HUES48 (cell line): ENCODE data around the gene TUBGCP3.

Source experiments
- H3K27ac ChIP-seq: one replicate; pipeline ENCODE4 v1.7.0; 2013; ENCODE audit warnings: low read depth, low read length, inconsistent platforms
- H3K27me3 ChIP-seq: 2 replicates; pipeline ENCODE4 v1.6.1; 2013; ENCODE audit warnings: mild to moderate bottlenecking, low read length; ENCODE audit not compliant: control insufficient read depth, insufficient read depth
- H3K36me3 ChIP-seq: 2 replicates; pipeline ENCODE4 v1.6.1; 2013; ENCODE audit warnings: low read length; ENCODE audit not compliant: control insufficient read depth, insufficient read depth
- H3K4me1 ChIP-seq: 2 replicates; pipeline ENCODE4 v1.6.1; 2013; ENCODE audit warnings: mild to moderate bottlenecking, low read length; ENCODE audit not compliant: control insufficient read depth, insufficient read depth
- H3K4me3 ChIP-seq: 2 replicates; pipeline ENCODE4 v1.5.1; 2013; ENCODE audit warnings: mild to moderate bottlenecking, low read depth, low read length
- H3K9ac ChIP-seq: 2 replicates; pipeline ENCODE4 v1.6.1; 2013; ENCODE audit warnings: mild to moderate bottlenecking, low read depth, low read length, moderate library complexity
- H3K9me3 ChIP-seq: 2 replicates; pipeline ENCODE4 v1.6.1; 2013; ENCODE audit warnings: low read length; ENCODE audit not compliant: control insufficient read depth, insufficient read depth

Gene TUBGCP3

DNA sequence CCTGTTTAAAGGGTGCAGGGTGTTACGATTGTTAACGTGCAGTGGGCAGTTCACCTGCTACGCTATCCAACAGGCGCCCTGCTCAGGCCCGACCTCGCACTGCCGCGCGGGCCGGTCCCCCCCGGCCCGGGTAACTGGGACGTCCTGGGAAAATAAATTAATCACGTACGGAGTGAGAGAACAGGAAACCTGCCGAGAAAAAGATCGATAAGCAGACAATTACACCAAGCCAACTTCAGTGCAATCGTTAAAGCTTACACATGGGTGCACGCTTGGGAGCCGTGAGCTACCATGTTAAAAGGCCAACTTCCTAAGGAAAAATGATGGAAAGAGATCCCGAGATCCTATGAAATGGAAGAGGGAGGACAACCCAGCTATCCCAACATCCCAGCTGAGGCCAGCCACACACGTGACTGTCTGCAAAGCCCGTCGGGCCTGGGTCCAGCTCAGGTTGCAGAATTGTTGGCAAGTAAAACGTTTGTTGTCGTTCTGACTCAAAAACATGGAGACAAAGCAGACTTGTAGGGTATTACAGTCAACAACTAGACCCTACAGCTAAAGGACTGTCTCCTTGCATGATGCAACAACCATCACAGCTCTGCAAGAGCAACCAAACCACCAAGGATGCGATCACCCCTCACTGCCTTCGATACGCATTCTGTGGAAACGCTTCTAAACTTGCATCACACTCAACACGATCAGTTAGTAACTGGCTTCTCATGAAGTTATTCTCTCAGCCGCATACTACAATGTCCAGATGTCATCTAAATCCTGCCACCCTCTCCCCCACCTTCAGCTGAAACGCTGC, 741 bp upstream of the TUBGCP3 start:
- Histone ChIP-seq H3K36me3 (no peaks in the 10 kb centered on the region), H3K4me1 (peaks cover 9% of the 10 kb centered on the region), H3K27me3 (no peaks in the 10 kb centered on the region; the same call in 1 of the 2 replicates), H3K4me3 (peak overlapping the region; percentile 80), H3K27ac (peak overlapping the region; percentile 93), H3K9me3 (no peaks in the 10 kb centered on the region), H3K9ac (peak overlapping the region; percentile 94)

- Histone ChIP-seq H3K4me3 (peak overlapping the region; percentile 80), H3K27ac (peak overlapping the region; percentile 93), H3K36me3 (no peaks in the 10 kb centered on the region), H3K9ac (peak overlapping the region; percentile 94), H3K9me3 (no peaks in the 10 kb centered on the region), H3K4me1 (peaks cover 9% of the 10 kb centered on the region), H3K27me3 (no peaks in the 10 kb centered on the region; the same call in 1 of the 2 replicates)
These were observed 665 bp downstream of the TUBGCP3 start for GRCh38 chr13:112587212-112587763.

DNA sequence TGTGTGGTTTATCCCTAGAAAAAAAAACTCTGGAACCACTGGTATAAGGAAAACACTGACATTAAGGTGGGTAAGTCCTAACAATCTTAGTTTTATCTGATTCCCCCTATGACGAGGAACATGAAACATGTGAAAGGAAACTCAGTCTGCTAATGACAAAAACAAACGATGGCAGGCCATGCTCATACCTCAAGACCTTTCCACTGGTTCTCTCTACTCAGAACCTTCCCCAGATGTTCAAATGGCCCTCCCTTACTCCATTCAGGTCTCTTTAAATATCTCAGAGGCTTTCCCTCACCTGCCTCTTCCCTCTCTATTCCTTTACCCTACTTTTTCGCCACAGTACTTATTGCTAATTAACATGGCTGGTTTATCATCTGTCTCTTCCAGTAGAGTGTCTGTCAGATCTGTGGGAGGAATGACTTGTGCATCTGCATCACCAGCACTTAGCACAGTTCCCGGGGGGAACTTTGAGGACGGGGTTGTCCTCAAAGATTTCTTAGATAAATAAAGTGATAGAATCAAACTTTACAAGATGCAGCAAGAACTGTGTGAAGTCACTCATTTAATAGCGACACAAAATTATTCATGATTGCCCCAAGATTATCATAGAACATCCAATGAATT, 1.5 kb downstream of the TUBGCP3 start:
- H3K27me3 ChIP-seq, result no peaks in the 10 kb centered on the region; the same call in 1 of the 2 replicates
- no peak overlapping the region for H3K27ac ChIP-seq
- no peaks in the 10 kb centered on the region for H3K9me3 ChIP-seq
- no peak overlapping the region for H3K9ac ChIP-seq
- no peaks in the 10 kb centered on the region for H3K36me3 ChIP-seq
- peak overlapping the region; percentile 80 for H3K4me3 ChIP-seq
- H3K4me1 ChIP-seq, result peaks cover 9% of the 10 kb centered on the region

DNA sequence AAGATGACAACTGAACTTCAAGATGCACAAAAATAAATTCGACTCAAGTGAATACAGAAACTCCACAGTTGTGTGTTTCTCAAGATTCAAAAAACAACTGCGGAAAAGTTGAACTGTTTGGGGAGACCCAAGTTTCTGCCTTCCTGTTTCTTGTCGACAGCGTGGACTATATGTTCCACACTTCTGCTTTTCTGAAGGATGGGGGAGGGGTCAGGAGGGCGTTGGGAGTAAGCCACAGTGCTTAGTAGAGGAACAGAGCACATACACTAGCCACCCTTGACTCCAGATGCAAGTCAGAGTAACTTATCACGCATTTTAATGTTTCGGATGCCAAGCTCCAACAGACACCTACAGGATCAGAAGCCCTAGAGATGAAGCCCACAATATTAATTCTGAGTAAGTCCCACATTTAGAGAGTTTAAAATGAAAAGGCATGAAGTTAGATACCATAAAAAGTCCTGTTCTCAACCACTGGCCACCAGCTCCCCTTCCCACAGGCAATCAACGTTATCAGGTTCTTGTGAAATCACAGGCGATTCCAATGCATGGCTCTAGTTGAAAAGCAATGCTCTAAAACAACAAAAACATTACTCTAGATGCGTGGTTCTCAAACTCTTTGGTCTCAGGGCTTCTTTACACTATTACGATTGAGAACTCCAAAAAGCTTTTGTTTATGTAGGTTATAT, 4.2 kb downstream of the TUBGCP3 start:
- Histone ChIP-seq H3K9me3 (no peaks in the 10 kb centered on the region), H3K27me3 (no peaks in the 10 kb centered on the region; the same call in 1 of the 2 replicates), H3K4me1 (peaks cover 7% of the 10 kb centered on the region), H3K4me3 (no peak overlapping the region), H3K27ac (no peak overlapping the region), H3K9ac (no peak overlapping the region), H3K36me3 (no peaks in the 10 kb centered on the region)

GRCh38 chr13:112582263-112582662, 5.7 kb downstream of the TUBGCP3 start:
- H3K27me3 ChIP-seq, result no peaks in the 10 kb centered on the region
- no peak overlapping the region for H3K4me3 ChIP-seq
- H3K4me1 ChIP-seq, result 0 out of 2 replicates have a peak, but pooled peaks cover under 1% of the 10 kb centered on the region
- no peak overlapping the region for H3K9ac ChIP-seq
- no peak overlapping the region for H3K27ac ChIP-seq
- H3K9me3 ChIP-seq, result no peaks in the 10 kb centered on the region
- no peaks in the 10 kb centered on the region for H3K36me3 ChIP-seq

DNA sequence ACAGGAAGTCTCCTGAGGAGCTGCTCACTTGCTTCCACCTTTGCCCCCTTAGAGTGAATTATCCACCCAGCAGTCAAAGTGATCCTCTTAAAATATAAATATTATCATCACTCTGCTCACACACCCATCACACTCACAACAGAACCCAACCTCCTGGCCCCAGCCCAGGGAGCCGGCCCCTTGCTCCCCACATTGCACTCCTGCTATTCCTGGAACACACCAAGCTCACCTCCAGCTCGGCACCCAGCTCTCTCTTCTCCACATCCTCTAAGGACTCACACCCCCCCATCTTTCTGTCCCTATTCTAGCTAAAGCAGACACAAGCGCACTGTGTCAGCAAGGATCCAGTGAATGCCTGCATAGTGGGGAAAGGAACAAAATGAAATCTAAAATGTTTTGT, 7.0 kb downstream of the TUBGCP3 start:
- Histone ChIP-seq H3K36me3 (no peaks in the 10 kb centered on the region), H3K27me3 (no peaks in the 10 kb centered on the region), H3K4me3 (no peak overlapping the region), H3K4me1 (peaks cover 11% of the 10 kb centered on the region), H3K9me3 (no peaks in the 10 kb centered on the region), H3K9ac (no peak overlapping the region), H3K27ac (no peak overlapping the region)

- Histone ChIP-seq H3K36me3 (no peaks in the 10 kb centered on the region), H3K9ac (no peak overlapping the region), H3K27me3 (no peaks in the 10 kb centered on the region), H3K4me1 (peaks cover 16% of the 10 kb centered on the region), H3K27ac (no peak overlapping the region), H3K4me3 (no peak overlapping the region), H3K9me3 (no peaks in the 10 kb centered on the region)
These were observed 7.7 kb downstream of the TUBGCP3 start for GRCh38 chr13:112580211-112580610.

GRCh38 chr13:112579310-112579843, 8.6 kb downstream of the TUBGCP3 start:
- Histone ChIP-seq H3K27me3 (no peaks in the 10 kb centered on the region), H3K27ac (no peak overlapping the region), H3K4me1 (peaks cover 24% of the 10 kb centered on the region), H3K4me3 (no peak overlapping the region), H3K9me3 (no peaks in the 10 kb centered on the region), H3K36me3 (no peaks in the 10 kb centered on the region), H3K9ac (no peak overlapping the region)

GRCh38 chr13:112576768-112577167, 11.2 kb downstream of the TUBGCP3 start:
- Histone ChIP-seq H3K9ac (no peak overlapping the region), H3K4me3 (no peak overlapping the region), H3K27ac (no peak overlapping the region), H3K36me3 (no peaks in the 10 kb centered on the region), H3K4me1 (peaks cover 30% of the 10 kb centered on the region), H3K27me3 (no peaks in the 10 kb centered on the region), H3K9me3 (no peaks in the 10 kb centered on the region)

DNA sequence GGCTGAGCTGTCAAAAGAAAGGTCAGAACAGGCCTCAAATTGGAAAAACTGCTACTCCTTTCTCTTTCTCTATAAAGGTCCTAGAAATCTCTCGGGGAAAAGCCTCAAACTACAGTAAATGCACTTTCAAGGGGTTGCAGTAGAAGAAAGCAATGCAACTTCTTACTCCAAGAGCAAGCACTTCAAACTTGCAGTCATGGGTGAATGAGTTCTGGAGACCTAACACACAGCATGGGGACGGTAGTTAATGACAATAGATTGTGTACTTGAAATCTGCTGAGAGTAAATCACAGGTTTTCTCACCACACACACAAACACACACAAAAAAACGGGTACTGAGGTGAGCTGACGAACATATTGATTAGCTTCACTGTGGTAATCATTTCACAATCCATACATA, 11.8 kb downstream of the TUBGCP3 start:
- Histone ChIP-seq H3K4me3 (no peak overlapping the region), H3K27me3 (no peaks in the 10 kb centered on the region), H3K4me1 (peaks cover 30% of the 10 kb centered on the region), H3K36me3 (no peaks in the 10 kb centered on the region), H3K9ac (no peak overlapping the region), H3K27ac (no peak overlapping the region), H3K9me3 (no peaks in the 10 kb centered on the region)
